NT2/D1 (cell line): ENCODE data around the gene FAM163B.

Experiments used
- SUZ12 ChIP-seq: IDR thresholded peaks from 2 replicates; pipeline ENCODE4 v1.6.1; 2011; ENCODE audit not compliant: insufficient read length, insufficient read depth; ENCODE audit errors: extremely low read depth
- YY1 ChIP-seq: IDR thresholded peaks from 2 replicates; pipeline ENCODE4 v1.6.1; 2011; ENCODE audit not compliant: insufficient read length, insufficient read depth
- ZNF274 ChIP-seq: IDR thresholded peaks from 2 replicates; pipeline ENCODE4 v1.6.1; 2011; ENCODE audit warnings: mild to moderate bottlenecking, low read depth, low read length

- TF ChIP-seq SUZ12 (no peak), ZNF274 (no peak), YY1 (no peak)
These were observed 12.6 kb upstream of the FAM163B start for GRCh38 chr9:133621725-133622267.
